A549 (cell line): ENCODE measurements around the gene NEDD9. TPM values are rescaled to one million over a fixed set of nuclear protein-coding genes. Genes with fewer than 3 reads are reported as not detected.

Experiments used
- ATAC-seq, 2 experiments: fragments of 200-7000 bp in 1 of 2; fragments of >200 bp in 1 of 2; cut with Nextera tagmentation in 1 of 2; cut with Tn5 transposase in 1 of 2; 3 replicates each; pipeline versions ENCODE4 v1.8.0 to v1.9.1; 2018 to 2020; ENCODE audit warnings: mild to moderate bottlenecking in 1 of 2, moderate library complexity in 1 of 2
- CTCF ChIA-PET: fragments of 300-600 bp; sonication (Branson Sonifier 250); formaldehyde crosslinking; extraction: SDS; loops from one replicate; lab custom pipeline; 2021; ENCODE audit warnings: antibody characterized with exemption, inconsistent platforms; lab: Yijun Ruan, JAX
- POLR2A ChIA-PET: fragments of 350-600 bp; formaldehyde crosslinking; extraction: SDS; loops from one replicate; lab custom pipeline; 2021; ENCODE audit warnings: antibody characterized with exemption, inconsistent platforms; lab: Yijun Ruan, JAX
- DNase-seq, 2 experiments: peaks; one replicate each; pipeline versions ENCODE4 v3.0.0 to v3.0.0-alpha.2; 2011 to 2016; ENCODE audit warnings: low read depth in 1 of 2, low spot score in 1 of 2
- FAIRE-seq: peaks from 2 replicates; lab custom pipeline; 2011; peaks lifted over from hg19 to GRCh38; lab: Jason Lieb, UNC
- H3K27ac ChIP-seq, 2 experiments: fragments of >200 bp; sonication (Bioruptor Twin); formaldehyde crosslinking; 3 replicates each; pipeline ENCODE4 v1.5.1; 2016 to 2017
- H3K4me1 ChIP-seq: fragments of >200 bp; sonication (Bioruptor Twin); formaldehyde crosslinking; 3 replicates; pipeline ENCODE4 v1.6.1; 2016
- H3K4me2 ChIP-seq: fragments of >200 bp; sonication (Bioruptor Twin); formaldehyde crosslinking; 3 replicates; pipeline ENCODE4 v1.6.1; 2016
- H3K4me3 ChIP-seq: fragments of >200 bp; sonication (Bioruptor Twin); formaldehyde crosslinking; 3 replicates; pipeline ENCODE4 v1.5.1; 2016
- H3K9me3 ChIP-seq: fragments of >200 bp; sonication (Bioruptor Twin); formaldehyde crosslinking; 3 replicates; pipeline ENCODE4 v1.6.1; 2016
- BCL3 ChIP-seq: fragments of >200 bp; sonication (Bioruptor Twin); formaldehyde crosslinking; IDR thresholded peaks from 3 replicates; pipeline ENCODE4 v1.6.1; 2016
- EHF ChIP-seq: fragments of 250-450 bp; sonication (Bioruptor Pico); IDR thresholded peaks from 2 replicates; pipeline ENCODE4 v1.5.0; 2020; ENCODE audit warnings: mild to moderate bottlenecking
- FOSL2 ChIP-seq, 2 experiments: fragments of 450-650 bp in 1 of 2; fragments of >200 bp in 1 of 2; sonication (Bioruptor Twin) in 1 of 2; formaldehyde crosslinking; IDR thresholded peaks; 2 replicates each; pipeline versions ENCODE4 v1.5.0 to v1.6.1; 2016 to 2020; ENCODE audit warnings: mild to moderate bottlenecking in 1 of 2, moderate library complexity in 1 of 2
- FOXS1 ChIP-seq: fragments of 250-450 bp; sonication (Bioruptor Pico); IDR thresholded peaks from 2 replicates; pipeline ENCODE4 v1.5.0; 2020; ENCODE audit warnings: mild to moderate bottlenecking, moderate library complexity
- HDAC2 ChIP-seq: fragments of 200-600 bp; sonication (generic); IDR thresholded peaks from 2 replicates; pipeline ENCODE4 v1.6.1; 2016
- HES2 ChIP-seq: fragments of >200 bp; sonication (Bioruptor Twin); formaldehyde crosslinking; IDR thresholded peaks from 2 replicates; pipeline ENCODE4 v1.6.1; 2016
- JUNB ChIP-seq: fragments of >200 bp; sonication (Bioruptor Twin); formaldehyde crosslinking; IDR thresholded peaks from 2 replicates; pipeline ENCODE4 v1.6.1; 2016
- KDM5A ChIP-seq: fragments of 200-600 bp; sonication (generic); IDR thresholded peaks from 2 replicates; pipeline ENCODE4 v1.6.1; 2016; ENCODE audit warnings: antibody characterized with exemption, mild to moderate bottlenecking
- MAFK ChIP-seq: fragments of 450-650 bp; IDR thresholded peaks from 2 replicates; pipeline ENCODE4 v1.6.1; 2014; ENCODE audit not compliant: partially characterized antibody
- MAX ChIP-seq: IDR thresholded peaks from 2 replicates; pipeline ENCODE4 v1.6.1; 2012
- NPAS2 ChIP-seq: fragments of 250-450 bp; sonication (Bioruptor Pico); IDR thresholded peaks from 2 replicates; pipeline ENCODE4 v1.8.0; 2022; ENCODE audit warnings: mild to moderate bottlenecking, moderate library complexity, borderline replicate concordance
- POLR2AphosphoS2 ChIP-seq: conservative IDR thresholded peaks from 2 replicates; pipeline ENCODE4 v1.6.1; 2012; ENCODE audit warnings: low read length, improper control_type of control experiment, inconsistent platforms
- SREBF2 ChIP-seq: fragments of 450-650 bp; IDR thresholded peaks from 2 replicates; pipeline ENCODE4 v1.6.1; 2014; ENCODE audit warnings: mild to moderate bottlenecking, moderate library complexity
- TFCP2L1 ChIP-seq: fragments of 250-450 bp; sonication (Bioruptor Pico); IDR thresholded peaks from 2 replicates; pipeline ENCODE4 v1.5.0; 2021; ENCODE audit warnings: mild to moderate bottlenecking
- ZFP36 ChIP-seq: fragments of 450-650 bp; IDR thresholded peaks from 2 replicates; pipeline ENCODE4 v1.6.1; 2014; ENCODE audit warnings: borderline replicate concordance; ENCODE audit not compliant: partially characterized antibody
- ZNF302 ChIP-seq: fragments of 250-450 bp; sonication (Bioruptor Pico); IDR thresholded peaks from 2 replicates; pipeline ENCODE4 v1.9.0; 2021; ENCODE audit warnings: inconsistent platforms, mild to moderate bottlenecking, moderate library complexity
- ZSCAN20 ChIP-seq: fragments of 250-450 bp; sonication (Bioruptor Pico); IDR thresholded peaks from 2 replicates; pipeline ENCODE4 v1.8.0; 2022; ENCODE audit warnings: mild to moderate bottlenecking, moderate library complexity
- WGBS: methylation state at CpG from one replicate; pipeline ENCODE4 v1.1.6; 2017; ENCODE audit errors: missing lambda C conversion rate; 5-methylcytosine and 5-hydroxymethylcytosine counted together
- polyA plus RNA-seq, 4 experiments: library from polyadenylated mRNA; depleted of rRNA in 3 of 4; stranded (reverse); fragments of >200 nt; fragmentation: RNase III in 1 of 4; extraction: RNeasy Plus Mini Kit Qiagen cat#74134 plus additional on column Dnase treatment in 1 of 4; gene quantifications; 2 replicates in 3 of 4; 3 replicates in 1 of 4; pipeline ENCODE4 v1.2.3, GENCODE V29; 2011 to 2017

Gene NEDD9
- polyA plus RNA-seq, 2 of the 4 experiments (the other 2 are of a cell fraction), result 46.7 to 79.6 TPM

GRCh38 chr6:11248974-11249761 is 16.7 kb upstream of the NEDD9 start (continued):
- TF ChIP-seq NPAS2 (CRISPR knock-in tag) (no peak), KDM5A (no peak), ZNF302 (CRISPR knock-in tag) (no peak)

GRCh38 chr6:11246722-11247121 is 14.3 kb upstream of the NEDD9 start:
- ChIA-PET CTCF (no interaction called here), POLR2A (no interaction called here)
- DNase-seq (no peak), FAIRE-seq (no peak), ATAC-seq (no peak)
- Histone ChIP-seq H3K4me2 (no peak overlapping the region), H3K27ac (peak overlapping the region in 1 of 2 experiments; percentile 50; a peak in 1 of 6 replicates), H3K9me3 (peaks cover 9% of the 10 kb centered on the region), H3K4me1 (peaks cover 5% of the 10 kb centered on the region), H3K4me3 (no peak overlapping the region)
- no peak for TF ChIP-seq EHF (CRISPR knock-in tag)
- no peak for TF ChIP-seq HES2
- no peak for TF ChIP-seq HDAC2
- TF ChIP-seq NPAS2 (CRISPR knock-in tag), result no peak
- no peak for TF ChIP-seq KDM5A
- no peak for TF ChIP-seq ZSCAN20 (CRISPR knock-in tag)
- no peak for TF ChIP-seq MAX
- TF ChIP-seq ZFP36, result no peak
- TF ChIP-seq TFCP2L1 (CRISPR knock-in tag), result no peak
- no peak for TF ChIP-seq MAFK
- TF ChIP-seq JUNB, result no peak
- TF ChIP-seq FOXS1 (CRISPR knock-in tag), result no peak
- TF ChIP-seq BCL3, result no peak
- no peak for TF ChIP-seq SREBF2
- 84% methylated on average over 6 of the region's 6 CpGs for WGBS

- FAIRE-seq, result no peak
- TF ChIP-seq FOSL2 (IDR thresholded peaks at IDR 0.05) (no peak), FOSL2 (CRISPR knock-in tag; IDR thresholded peaks at IDR 0.05) (no peak), POLR2AphosphoS2 (no peak)
- no peak for ATAC-seq
- H3K9me3 ChIP-seq, result peaks cover 9% of the 10 kb centered on the region
- no peaks in the 10 kb centered on the region for H3K4me1 ChIP-seq
- no peak for DNase-seq
- peak overlapping the region in 1 of 2 experiments; percentile 29; a peak in 1 of 6 replicates for H3K27ac ChIP-seq
- no peak overlapping the region for H3K4me2 ChIP-seq
- H3K4me3 ChIP-seq, result no peak overlapping the region
- ChIA-PET POLR2A (no interaction called here), CTCF (no interaction called here)
- WGBS, result 92% methylated on average over 9 of the region's 9 CpGs
Measured at GRCh38 chr6:11245381-11246256, 13.2 kb upstream of the NEDD9 start.
